GM12874 (cell line): ENCODE results near the gene RETREG2.

Source experiments
- CTCF ChIP-seq: IDR thresholded peaks from 2 replicates; pipeline ENCODE4 v1.5.1; 2011; ENCODE audit warnings: low read depth, mild to moderate bottlenecking, control low read depth, low read length, moderate library complexity; ENCODE audit not compliant: insufficient read depth

RETREG2 gene

GRCh38 chr2:219209236-219210195, 31.4 kb downstream of the RETREG2 start:
- no peak for TF ChIP-seq CTCF

GRCh38 chr2:219210196-219210885, 32.3 kb downstream of the RETREG2 start:
- no peak for TF ChIP-seq CTCF

- no peak for TF ChIP-seq CTCF
Observed at GRCh38 chr2:219210886-219211362, 32.8 kb downstream of the RETREG2 start.

GRCh38 chr2:219213026-219213415, 34.9 kb downstream of the RETREG2 start:
- TF ChIP-seq CTCF: no peak

- TF ChIP-seq CTCF: no peak
Observed at GRCh38 chr2:219213486-219214071, 35.5 kb downstream of the RETREG2 start.

- TF ChIP-seq CTCF: no peak
Observed at GRCh38 chr2:219214141-219214540, 36.1 kb downstream of the RETREG2 start.

GRCh38 chr2:219214786-219215185, 36.7 kb downstream of the RETREG2 start:
- no peak for TF ChIP-seq CTCF
